Mononuclear cell (primary cell): ENCODE data around the gene DVL1. TPM values are rescaled to one million over a fixed set of nuclear protein-coding genes. Genes with fewer than 3 reads are reported as not detected.
"Not testable (repeated sequence)": the region's sequence is repeated elsewhere in the genome, so short reads cannot be mapped to it uniquely, and the experiment has no call there.

ENCODE experiments used
- H3K27me3 ChIP-seq: 2 replicates; pipeline ENCODE4 v1.6.0; 2011; ENCODE audit warnings: low read length, control low read depth; ENCODE audit not compliant: insufficient read depth
- H3K4me1 ChIP-seq: 2 replicates; pipeline ENCODE4 v1.5.1; 2011; ENCODE audit warnings: mild to moderate bottlenecking, low read length, control low read depth; ENCODE audit not compliant: insufficient read depth
- H3K4me3 ChIP-seq: 2 replicates; pipeline ENCODE4 v1.5.1; 2011; ENCODE audit warnings: mild to moderate bottlenecking, low read length, moderate library complexity
- H3K9me3 ChIP-seq: 2 replicates; pipeline ENCODE4 v1.5.1; 2011; ENCODE audit warnings: low read depth, mild to moderate bottlenecking, control low read depth, low read length
- total RNA-seq: library from RNA; depleted of rRNA; stranded (reverse); fragments of >200 nt; gene quantifications from one replicate; pipeline ENCODE4 v1.2.3, GENCODE V29; 2012

Gene DVL1
- total RNA-seq, 1 donor, result 17.9 TPM

DNA sequence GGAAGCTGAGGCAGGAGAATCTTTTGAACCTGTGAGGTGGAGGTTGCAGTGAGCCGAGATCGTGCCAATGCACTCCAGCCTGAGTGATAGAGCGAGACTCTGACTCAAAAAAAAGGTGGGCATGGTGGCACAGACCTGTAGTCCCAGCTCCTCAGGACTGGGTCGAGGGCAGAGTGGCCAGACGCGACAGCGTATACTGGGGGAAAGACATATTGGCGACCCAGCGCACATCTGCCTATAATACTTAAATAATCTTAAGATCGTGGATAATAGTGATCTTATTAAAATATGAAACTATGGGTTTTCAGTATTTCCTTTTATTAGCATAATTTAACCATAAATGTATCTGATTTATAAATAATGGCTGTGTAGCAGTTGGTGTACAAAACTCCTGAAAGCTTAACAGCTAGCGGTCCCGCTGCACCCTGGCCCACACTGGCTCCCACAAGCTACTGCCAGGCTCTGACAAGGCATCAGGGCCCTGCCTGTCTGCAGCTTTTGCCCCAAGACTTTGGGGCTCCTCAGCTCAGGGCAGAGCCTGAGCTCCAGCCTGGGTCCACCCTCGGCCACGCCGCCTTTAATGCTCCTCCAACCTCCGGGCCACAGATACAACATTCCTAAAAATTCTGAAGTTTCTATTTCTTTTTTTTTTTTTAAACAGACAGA lies 28.5 kb upstream of the DVL1 start:
- Histone ChIP-seq H3K27me3 (no peaks in the 10 kb centered on the region), H3K9me3 (no peaks in the 10 kb centered on the region), H3K4me3 (no peak overlapping the region), H3K4me1 (peaks cover 25% of the 10 kb centered on the region)

DNA sequence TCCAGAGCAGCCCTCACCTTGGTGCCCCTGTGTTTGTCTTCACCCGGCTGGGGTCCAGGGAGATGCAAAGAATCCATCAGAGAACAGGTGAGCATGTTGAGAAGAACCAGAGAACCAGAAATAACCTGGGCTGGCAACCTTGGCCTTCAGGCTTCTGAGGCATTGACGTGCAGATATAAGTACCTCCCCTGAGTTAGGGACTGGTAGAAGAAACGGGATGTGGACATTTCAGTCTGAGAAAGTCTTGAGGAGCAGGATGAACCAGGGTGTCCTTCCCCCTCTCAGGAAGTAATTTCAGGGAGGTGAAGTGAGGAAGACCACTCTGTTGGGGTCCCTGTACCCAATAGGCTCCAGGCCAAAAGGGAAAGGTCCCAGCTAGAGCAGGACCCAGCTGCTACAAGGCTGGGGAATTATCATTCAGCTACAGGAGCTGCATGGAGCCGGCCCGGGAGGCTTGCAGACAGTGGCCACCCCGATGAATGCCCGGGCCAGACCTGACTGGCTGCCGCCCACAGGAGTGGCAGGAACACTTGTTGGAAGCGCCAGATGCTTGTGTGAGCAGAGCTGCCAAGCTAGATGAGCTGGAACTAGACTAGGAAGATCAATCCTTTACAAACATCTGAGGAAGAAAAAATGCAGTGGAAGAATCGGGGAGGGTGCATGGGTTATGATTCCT lies 27.5 kb upstream of the DVL1 start:
- no peaks in the 10 kb centered on the region for H3K9me3 ChIP-seq
- H3K4me1 ChIP-seq, result peaks cover 33% of the 10 kb centered on the region
- no peaks in the 10 kb centered on the region for H3K27me3 ChIP-seq
- H3K4me3 ChIP-seq, result no peak overlapping the region

DNA sequence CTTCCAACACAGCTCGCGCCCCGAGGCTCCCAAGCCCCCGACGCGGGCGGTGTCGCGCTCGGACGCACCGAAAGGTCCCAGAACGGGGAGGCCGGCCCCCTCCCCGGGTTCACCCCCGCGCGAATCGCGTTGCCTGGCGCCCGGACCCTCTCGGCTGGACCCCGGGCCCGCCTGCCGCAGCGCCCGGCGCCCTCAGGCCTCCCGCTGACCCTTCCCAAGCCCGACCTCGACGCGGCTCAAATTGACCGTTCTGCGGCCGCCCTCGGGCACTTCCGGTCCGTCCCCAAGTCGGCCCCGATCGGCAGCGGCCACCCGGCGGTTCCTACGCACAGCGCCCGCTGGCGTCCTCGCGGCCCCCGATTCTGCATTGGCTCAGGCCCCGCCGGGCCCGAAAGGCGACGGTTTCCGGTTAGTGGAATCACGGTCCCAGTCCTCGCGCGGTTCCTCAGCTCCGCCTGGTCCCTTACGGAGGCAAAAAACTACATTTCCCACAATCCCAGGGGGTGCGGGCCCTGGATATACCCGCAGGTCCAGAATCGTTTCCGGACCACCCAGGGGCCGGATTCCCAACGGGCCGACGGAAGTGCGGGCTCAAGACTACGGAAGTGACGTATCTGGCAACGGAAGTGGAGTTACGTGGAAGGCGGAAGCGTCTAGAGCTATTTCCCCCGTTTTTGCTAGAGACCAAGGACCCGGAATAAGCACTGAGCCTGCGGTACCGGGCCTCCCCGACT lies 25.9 kb upstream of the DVL1 start, which contains the start of gene AURKAIP1:
Gene AURKAIP1, minus strand, starts transcription at position 279 of the 734 bp plus-strand sequence. CDS start 451 bp downstream, outside the sequence.
- H3K9me3 ChIP-seq, result no peaks in the 10 kb centered on the region
- peak within 1 kb of the TSS; percentile 88 for H3K4me3 ChIP-seq
- H3K27me3 ChIP-seq, result no peaks in the 10 kb centered on the region
- peaks cover 46% of the 10 kb centered on the region for H3K4me1 ChIP-seq

DNA sequence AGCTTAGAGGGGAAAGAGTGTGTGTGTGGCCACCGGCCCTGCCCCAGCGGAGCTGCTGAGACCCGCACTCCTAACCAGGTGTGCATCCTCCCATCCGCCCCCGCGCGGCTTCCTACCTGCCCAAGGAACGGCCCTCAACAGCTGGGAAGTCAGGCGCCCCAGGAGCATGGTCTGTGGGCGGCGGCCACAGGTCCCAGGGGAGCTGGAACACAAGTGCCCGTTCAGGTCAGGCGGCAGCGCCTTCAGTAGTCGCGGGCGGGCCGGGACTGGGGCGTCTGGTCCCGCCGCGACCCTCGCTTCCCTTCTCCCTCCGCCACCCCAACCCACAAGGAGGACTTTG lies 25.3 kb upstream of the DVL1 start:
- H3K27me3 ChIP-seq, result no peaks in the 10 kb centered on the region
- no peaks in the 10 kb centered on the region for H3K9me3 ChIP-seq
- peaks cover 46% of the 10 kb centered on the region for H3K4me1 ChIP-seq
- peak overlapping the region; percentile 88 for H3K4me3 ChIP-seq

DNA sequence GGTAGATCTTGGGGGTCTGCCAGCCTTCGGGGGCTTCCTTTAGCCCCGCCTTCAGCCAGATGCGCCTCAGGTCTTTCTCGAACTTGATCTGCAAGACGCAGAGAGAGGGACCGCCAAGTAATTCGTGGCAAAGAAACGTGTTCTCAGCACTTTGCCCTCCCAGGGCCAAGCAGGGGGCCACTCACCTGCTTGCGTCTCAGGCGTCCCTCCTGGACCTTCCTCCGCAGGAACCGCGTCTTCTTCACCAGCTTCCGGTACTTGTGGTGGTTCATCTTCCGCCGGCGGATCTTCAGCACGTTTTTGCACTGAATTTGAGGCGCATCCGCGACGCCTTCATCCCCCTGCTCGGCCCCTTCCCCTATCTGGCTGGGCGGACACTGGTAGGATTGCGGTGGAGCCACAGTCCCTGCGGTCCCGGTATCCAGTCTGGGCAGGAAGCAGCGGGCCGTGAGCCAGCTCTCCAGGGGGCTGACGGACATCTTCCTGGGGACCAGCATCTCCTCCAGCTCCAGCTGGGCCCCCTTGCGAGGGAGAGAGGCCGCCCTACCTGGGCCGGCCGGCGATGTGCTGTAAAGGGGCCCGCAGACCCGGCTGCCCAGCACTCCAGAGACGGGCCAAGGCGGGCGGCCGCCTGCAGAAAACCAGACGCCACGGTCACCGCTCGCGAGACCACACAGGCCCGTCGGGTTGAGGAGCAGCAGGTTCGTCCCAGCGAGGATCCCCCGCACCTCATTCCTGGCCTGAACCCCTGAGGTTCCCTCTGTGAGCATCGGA lies 24.8 kb upstream of the DVL1 start:
- Histone ChIP-seq H3K4me1 (peaks cover 46% of the 10 kb centered on the region), H3K4me3 (peak overlapping the region; percentile 88)

DNA sequence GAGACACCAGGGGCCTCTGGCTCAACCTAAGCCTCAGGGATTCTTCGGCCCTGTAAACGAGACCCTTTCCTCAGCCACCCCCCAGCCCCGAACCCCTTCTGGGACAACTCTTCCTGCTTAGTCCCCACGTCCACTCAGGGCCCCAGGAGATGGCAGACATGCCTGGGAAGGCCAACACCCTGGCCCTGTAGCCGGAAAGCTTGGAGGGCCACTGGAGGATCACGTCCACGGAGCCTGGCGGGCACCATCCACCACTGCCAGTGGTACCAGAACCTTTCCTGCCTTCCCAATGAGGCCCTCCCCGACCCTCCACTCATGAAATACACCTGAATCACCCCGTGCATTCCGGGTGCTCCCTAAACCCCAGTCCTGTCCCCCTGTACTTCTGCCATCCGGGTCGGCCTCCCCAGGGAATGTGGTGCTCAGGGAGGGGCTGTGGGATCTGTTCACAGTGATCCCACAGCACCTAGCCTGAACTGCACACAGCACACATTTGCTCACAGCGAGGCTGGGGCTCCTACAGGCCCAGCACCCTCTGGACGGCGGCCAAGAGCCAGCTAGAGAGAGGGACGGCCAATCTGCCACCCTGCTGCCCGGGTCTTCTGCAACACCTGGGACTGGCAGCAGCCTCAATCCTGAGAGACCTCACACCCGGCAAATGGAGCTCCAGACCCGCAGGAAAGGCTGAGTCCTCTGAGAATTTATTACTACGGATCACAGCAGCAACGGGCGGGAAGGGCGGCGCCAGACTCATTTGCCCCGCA lies 24.0 kb upstream of the DVL1 start:
- peaks cover 46% of the 10 kb centered on the region for H3K4me1 ChIP-seq

More for the DNA sequence above, 24.8 kb upstream of the DVL1 start:
- no peaks in the 10 kb centered on the region for H3K27me3 ChIP-seq
- no peaks in the 10 kb centered on the region for H3K9me3 ChIP-seq

DNA sequence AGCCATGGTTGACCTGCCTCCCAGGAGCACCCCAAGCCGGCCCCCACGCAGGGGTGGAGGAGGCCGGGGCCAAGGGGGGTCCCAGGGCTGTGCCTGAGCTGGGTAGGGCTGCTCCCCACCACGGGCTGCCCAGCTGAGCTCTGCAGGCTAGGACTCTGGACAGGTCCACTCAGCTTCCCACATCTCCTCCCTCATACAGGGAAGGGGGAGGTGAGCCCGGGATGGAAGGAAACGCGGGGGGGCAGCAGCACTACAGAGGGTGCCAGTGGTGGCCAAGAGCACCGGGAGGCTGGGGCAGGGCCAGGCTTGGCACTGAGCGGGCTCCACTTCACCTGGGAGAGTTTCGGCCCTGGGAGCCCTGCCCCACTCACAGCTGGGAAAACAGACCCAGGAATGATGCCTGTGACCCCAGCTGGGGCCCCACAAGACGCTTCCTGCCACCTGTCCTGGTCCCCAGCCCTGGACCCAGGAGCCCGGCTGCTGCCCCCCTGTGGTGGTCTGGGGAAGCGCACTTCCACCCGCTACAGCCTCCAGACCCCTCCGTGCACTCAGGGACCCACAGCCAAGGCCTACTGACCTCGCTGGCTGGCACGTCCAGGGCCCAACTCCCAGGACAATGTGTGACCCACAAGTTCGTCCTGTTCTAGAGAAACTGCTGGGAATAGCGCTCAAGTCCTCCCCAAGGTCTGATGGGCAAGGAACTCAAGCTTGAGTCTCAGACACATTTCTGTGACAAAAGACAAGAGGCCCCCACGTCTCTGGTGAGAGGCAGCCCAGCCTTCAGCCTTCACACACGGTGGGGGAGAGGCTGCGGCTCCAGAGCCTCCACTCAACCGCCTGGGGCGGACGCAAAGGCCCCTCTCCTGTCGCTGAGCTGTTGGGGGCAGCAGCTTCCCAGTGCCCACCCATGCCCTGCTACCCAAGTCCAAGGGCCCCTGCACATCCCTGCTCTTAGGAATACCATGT lies 22.8 kb upstream of the DVL1 start:
- Histone ChIP-seq H3K4me1 (peaks cover 46% of the 10 kb centered on the region), H3K4me3 (no peak overlapping the region), H3K9me3 (no peaks in the 10 kb centered on the region), H3K27me3 (no peaks in the 10 kb centered on the region)

More for the DNA sequence above, 24.0 kb upstream of the DVL1 start:
- Histone ChIP-seq H3K27me3 (no peaks in the 10 kb centered on the region), H3K9me3 (no peaks in the 10 kb centered on the region), H3K4me3 (no peak overlapping the region)

DNA sequence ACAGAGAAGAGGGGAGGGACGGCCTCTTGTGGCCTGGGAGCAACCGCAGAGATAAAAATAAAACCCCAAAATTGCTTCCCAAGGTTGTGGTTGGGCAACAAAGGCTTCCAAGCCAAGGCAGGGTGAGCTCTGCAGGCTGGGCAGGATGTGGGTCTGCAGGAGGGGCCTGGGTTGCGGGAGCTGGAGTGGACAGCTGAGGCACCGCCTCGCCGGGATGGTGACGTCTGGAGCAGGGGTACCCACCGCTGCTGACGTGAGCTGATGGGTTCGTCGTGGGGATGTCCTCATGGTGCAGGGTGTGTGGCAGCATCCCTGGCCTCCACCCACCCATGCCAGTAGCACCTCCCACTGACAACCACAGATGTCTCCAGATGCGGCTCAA lies 22.1 kb upstream of the DVL1 start:
- Histone ChIP-seq H3K4me1 (peaks cover 45% of the 10 kb centered on the region), H3K4me3 (no peak overlapping the region), H3K9me3 (no peaks in the 10 kb centered on the region), H3K27me3 (no peaks in the 10 kb centered on the region)

DNA sequence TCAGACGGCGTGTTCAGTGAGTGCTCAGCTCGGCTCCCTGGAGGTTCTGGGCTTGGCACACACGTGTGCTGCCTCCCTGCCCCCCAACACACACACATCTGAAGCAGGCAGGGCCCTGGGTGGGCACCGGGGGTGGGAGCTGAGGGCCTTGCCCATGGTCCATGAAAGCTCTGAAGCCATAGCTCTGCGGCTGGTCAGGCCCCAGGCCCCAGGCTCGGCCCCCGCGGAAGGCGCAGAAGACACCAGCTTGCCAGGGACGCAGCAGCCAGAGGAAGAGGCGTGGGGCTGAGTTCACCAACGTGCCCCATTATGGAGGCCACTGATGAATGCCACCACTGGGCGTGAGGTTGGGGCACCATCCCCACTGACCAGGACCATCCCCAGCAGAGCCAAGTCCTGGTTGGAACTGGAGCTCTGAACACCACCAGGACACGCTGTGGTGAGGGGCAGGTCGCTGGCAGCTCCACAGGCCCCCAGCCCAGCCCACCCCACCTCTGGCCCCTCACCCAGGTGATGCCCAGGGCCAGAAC lies 21.6 kb upstream of the DVL1 start:
- Histone ChIP-seq H3K4me1 (peaks cover 40% of the 10 kb centered on the region), H3K9me3 (no peaks in the 10 kb centered on the region), H3K27me3 (no peaks in the 10 kb centered on the region), H3K4me3 (no peak overlapping the region)

DNA sequence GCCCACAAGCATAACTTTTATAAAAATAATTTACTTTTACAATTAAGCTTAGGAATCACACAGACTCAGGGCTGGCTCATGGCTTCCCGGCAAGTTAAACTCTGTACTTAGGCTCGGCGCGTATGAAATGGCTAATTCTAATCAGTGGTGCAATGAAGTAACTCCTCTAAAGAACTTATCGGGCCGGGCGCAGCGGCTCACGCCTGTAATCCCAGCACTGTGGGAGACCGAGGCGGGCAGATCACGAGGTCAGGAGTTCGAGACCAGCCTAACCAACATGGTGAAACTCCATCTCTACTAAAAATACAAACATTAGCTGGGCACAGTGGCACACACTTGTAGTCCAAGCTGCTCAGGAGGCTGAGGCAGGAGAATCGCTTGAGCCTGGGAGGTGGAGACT lies 20.9 kb upstream of the DVL1 start:
- H3K4me3 ChIP-seq, H3K27me3 ChIP-seq, H3K9me3 ChIP-seq: not testable (repeated sequence)
- H3K4me1 ChIP-seq, result peaks cover 38% of the 10 kb centered on the region

DNA sequence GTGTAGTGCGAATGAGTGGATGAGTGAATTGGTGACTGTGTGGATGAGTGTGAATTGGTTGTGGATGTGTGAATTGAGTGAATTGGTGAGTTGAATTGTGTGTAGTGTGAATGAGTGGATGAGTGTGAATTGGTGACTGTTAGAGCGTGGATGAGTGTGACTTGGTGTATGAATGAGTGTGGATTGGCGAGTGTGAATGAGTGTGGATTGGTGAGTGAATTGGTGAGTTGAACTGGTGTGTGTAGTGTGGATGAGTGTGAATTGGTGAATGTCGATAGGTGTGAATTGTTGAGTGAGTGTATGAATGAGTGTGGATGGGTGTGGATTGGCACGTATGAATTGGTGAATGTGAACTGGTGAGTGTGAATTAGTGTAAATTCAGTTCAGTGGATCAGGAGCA lies 18.1 kb upstream of the DVL1 start:
- H3K27me3 ChIP-seq, result no peaks in the 10 kb centered on the region
- no peak overlapping the region for H3K4me3 ChIP-seq
- peaks cover 19% of the 10 kb centered on the region for H3K4me1 ChIP-seq
- H3K9me3 ChIP-seq, result no peaks in the 10 kb centered on the region

DNA sequence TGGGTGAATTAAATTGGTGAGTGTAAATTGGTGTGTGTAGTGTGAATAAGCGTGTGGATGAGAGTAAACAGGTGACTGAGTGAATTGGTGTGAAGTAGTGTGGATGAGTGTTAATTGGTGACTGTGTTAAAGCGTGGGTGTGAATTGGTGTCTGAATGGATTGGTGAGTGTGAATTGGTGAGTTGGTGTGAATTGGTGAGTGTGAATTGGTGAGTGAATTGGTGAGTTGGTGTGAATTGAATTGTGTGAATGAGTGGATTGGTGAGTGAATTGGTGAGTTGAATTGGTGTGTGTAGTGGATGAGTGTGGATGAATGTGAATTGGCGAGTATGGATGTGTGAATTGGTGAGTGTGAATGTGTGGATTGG lies 17.5 kb upstream of the DVL1 start:
- no peaks in the 10 kb centered on the region for H3K27me3 ChIP-seq
- H3K4me3 ChIP-seq, result no peak overlapping the region
- H3K9me3 ChIP-seq, result no peaks in the 10 kb centered on the region
- H3K4me1 ChIP-seq, result peaks cover 12% of the 10 kb centered on the region

DNA sequence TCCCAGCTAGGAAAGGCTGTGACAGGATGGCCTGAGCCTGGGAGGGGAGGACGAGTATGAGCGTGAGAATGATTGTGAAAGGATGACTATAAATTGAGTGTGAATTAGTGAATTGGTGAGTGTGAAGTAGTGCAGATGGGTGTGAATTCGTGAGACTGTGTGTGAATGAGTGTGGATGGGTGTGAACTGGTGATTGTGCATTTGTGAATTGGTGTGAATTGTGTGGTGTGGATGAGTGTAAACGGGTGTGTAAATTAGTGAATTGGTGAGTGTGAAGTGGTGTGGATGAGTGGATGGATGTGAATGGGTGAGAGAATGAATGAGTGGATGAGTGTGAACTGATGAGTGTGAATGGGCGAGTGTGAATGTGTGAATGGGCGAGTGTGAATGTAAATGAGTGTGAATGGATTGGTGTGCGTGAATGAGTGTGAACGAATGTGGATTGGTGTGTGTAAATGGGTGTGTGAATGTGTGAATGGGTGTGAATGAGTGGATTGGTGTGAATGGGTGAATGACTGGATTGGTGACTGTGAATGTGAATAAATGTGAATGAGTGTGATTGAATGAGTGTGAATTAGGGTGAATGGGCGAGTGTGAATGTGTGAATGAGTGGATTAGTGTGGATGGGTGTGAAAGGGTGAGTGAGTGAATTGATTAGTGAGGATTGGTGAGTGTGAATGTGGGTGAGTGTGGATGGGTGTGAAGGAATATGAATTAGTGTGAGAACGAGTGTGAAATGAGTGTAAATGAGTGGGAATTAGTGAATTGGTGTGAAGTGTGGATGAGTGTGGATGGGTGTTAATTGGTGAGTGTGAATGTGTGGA lies 16.9 kb upstream of the DVL1 start:
- peaks cover 7% of the 10 kb centered on the region for H3K4me1 ChIP-seq
- no peaks in the 10 kb centered on the region for H3K27me3 ChIP-seq
- H3K9me3 ChIP-seq, result no peaks in the 10 kb centered on the region
- no peak overlapping the region for H3K4me3 ChIP-seq
